K562 (cell line): ENCODE measurements around the gene IRX6. TPM values are rescaled to one million over a fixed set of nuclear protein-coding genes. Genes with fewer than 3 reads are reported as not detected.

Experiments
- ATAC-seq: fragments of 200-7000 bp; cut with Tn5 transposase; 3 replicates; pipeline ENCODE4 v1.9.1; 2020; ENCODE audit warnings: moderate library complexity
- BruUV-seq: library from RNA; stranded (reverse); fragments of 400-500 nt; replicated peaks from 2 replicates; lab custom pipeline; 2021; lab: Mats Ljungman, UMichigan
- CTCF ChIA-PET: fragments of 300-600 bp; formaldehyde crosslinking; extraction: SDS; loops from one replicate; lab custom pipeline; 2021; ENCODE audit warnings: low intra/inter-chr PET ratio; lab: Yijun Ruan, JAX
- POLR2A ChIA-PET: fragments of 300-600, 350-650 bp; sonication (Branson Sonifier 250); formaldehyde crosslinking; extraction: SDS; loops from one replicate; lab custom pipeline; 2021; ENCODE audit warnings: antibody characterized with exemption, inconsistent platforms; lab: Yijun Ruan, JAX
- DNase-seq, 4 experiments: peaks; one replicate each; pipeline versions ENCODE4 v3.0.0 to v3.0.0-alpha.2; 2011 to 2018; ENCODE audit warnings: low spot score in 3 of 4, mixed read lengths in 3 of 4; ENCODE audit errors: extremely low read depth in 1 of 4
- FAIRE-seq: peaks from 2 replicates; lab custom pipeline; 2011; peaks lifted over from hg19 to GRCh38; lab: Jason Lieb, UNC
- H2AFZ ChIP-seq: 2 replicates; pipeline ENCODE4 v1.6.0; 2011; ENCODE audit warnings: low read depth, low read length, control low read depth, inconsistent platforms
- H3K27ac ChIP-seq: fragments of 200-600 bp; 3 replicates; pipeline ENCODE4 v1.8.0; 2011; ENCODE audit warnings: low read depth, mild to moderate bottlenecking, control low read depth, inconsistent platforms, low read length, moderate library complexity, mixed read lengths; ENCODE audit errors: extremely low read depth
- H3K27me3 ChIP-seq, 2 experiments: fragments of 300-600 bp in 1 of 2; 2 replicates in 1 of 2; 3 replicates in 1 of 2; pipeline versions ENCODE4 v1.6.0 to v1.8.0; 2011; ENCODE audit warnings: inconsistent platforms in 2 of 2, low read length in 2 of 2, mild to moderate bottlenecking in 1 of 2, mixed read lengths in 1 of 2, moderate library complexity in 1 of 2; ENCODE audit not compliant: control insufficient read depth in 2 of 2, insufficient read depth in 2 of 2
- H3K36me3 ChIP-seq: fragments of 300-600 bp; 3 replicates; pipeline ENCODE4 v1.8.0; 2011; ENCODE audit warnings: mild to moderate bottlenecking, low read length, inconsistent platforms; ENCODE audit not compliant: control insufficient read depth, insufficient read depth
- H3K4me1 ChIP-seq, 2 experiments: fragments of 200-600 bp in 1 of 2; replicated peaks in 1 of 2; 2 replicates in 1 of 2; 3 replicates in 1 of 2; pipeline versions ENCODE4 v1.5.1 to v1.8.0; 2011; ENCODE audit warnings: inconsistent platforms in 2 of 2, low read length in 2 of 2, mild to moderate bottlenecking in 1 of 2, mixed read lengths in 1 of 2, moderate library complexity in 1 of 2; ENCODE audit not compliant: control insufficient read depth in 2 of 2, insufficient read depth in 2 of 2
- H3K4me2 ChIP-seq: 2 replicates; pipeline ENCODE4 v1.6.1; 2011; ENCODE audit warnings: low read length, control low read depth, inconsistent platforms, mixed read lengths; ENCODE audit not compliant: insufficient read depth
- H3K4me3 ChIP-seq: fragments of 200-600 bp; sonication (generic), shearing (Covaris generic); 2 replicates; pipeline ENCODE4 v1.5.1; 2016; ENCODE audit warnings: control low read depth, inconsistent platforms
- H3K79me2 ChIP-seq: fragments of 200-600 bp; 3 replicates; pipeline ENCODE4 v1.8.0; 2011; ENCODE audit warnings: low read length, inconsistent platforms; ENCODE audit not compliant: control insufficient read depth, insufficient read depth
- H3K9ac ChIP-seq, 2 experiments: 2 replicates each; pipeline versions ENCODE4 v1.6.0 to v1.6.1; 2011; ENCODE audit warnings: low read depth in 2 of 2, low read length in 2 of 2, control low read depth in 1 of 2, inconsistent platforms in 1 of 2, mild to moderate bottlenecking in 1 of 2, mixed read lengths in 1 of 2; ENCODE audit not compliant: insufficient read depth in 1 of 2
- H3K9me1 ChIP-seq: one replicate; pipeline ENCODE4 v1.6.0; 2011; ENCODE audit warnings: inconsistent platforms, mild to moderate bottlenecking, low read length, moderate library complexity; ENCODE audit not compliant: control insufficient read depth, insufficient read depth
- H3K9me3 ChIP-seq: replicated peaks from 2 replicates; pipeline ENCODE4 v1.5.1; 2011; ENCODE audit warnings: low read depth, low read length, inconsistent platforms; ENCODE audit not compliant: control insufficient read depth, insufficient read depth
- H4K20me1 ChIP-seq: replicated peaks from 2 replicates; pipeline ENCODE4 v1.6.1; 2011; ENCODE audit warnings: low read length, inconsistent platforms, mixed read lengths; ENCODE audit not compliant: control insufficient read depth, insufficient read depth
- C11orf30 ChIP-seq: fragments of 450-650 bp; IDR thresholded peaks from 2 replicates; pipeline ENCODE4 v1.6.1; 2016; ENCODE audit warnings: low read depth, mild to moderate bottlenecking
- CBX5 ChIP-seq: IDR thresholded peaks from 2 replicates; pipeline ENCODE4 v1.6.1; 2014; ENCODE audit warnings: low read depth, borderline replicate concordance
- COPS2 ChIP-seq: fragments of 450-650 bp; conservative IDR thresholded peaks from 2 replicates; pipeline ENCODE4 v1.6.1; 2016; ENCODE audit warnings: mild to moderate bottlenecking, moderate library complexity
- GATAD2A ChIP-seq: fragments of 450-650 bp; IDR thresholded peaks from 2 replicates; pipeline ENCODE4 v1.6.1; 2017
- MAFF ChIP-seq: IDR thresholded peaks from 2 replicates; pipeline ENCODE4 v1.6.1; 2012; ENCODE audit warnings: low read length, improper control_type of control experiment
- MAFG ChIP-seq: fragments of 450-650 bp; conservative IDR thresholded peaks from 2 replicates; pipeline ENCODE4 v1.6.1; 2016; ENCODE audit warnings: missing genetic modification characterization, missing compliant biosample characterization
- MAFK ChIP-seq: IDR thresholded peaks from 2 replicates; pipeline ENCODE4 v1.6.1; 2011; ENCODE audit warnings: low read length, improper control_type of control experiment
- MXD1 ChIP-seq: fragments of 250-450 bp; sonication (Bioruptor Pico); IDR thresholded peaks from 2 replicates; pipeline ENCODE4 v1.8.0; 2021; ENCODE audit warnings: borderline replicate concordance, mild to moderate bottlenecking, moderate library complexity; ENCODE audit not compliant: poor library complexity, severe bottlenecking
- TFAP4 ChIP-seq: sonication (generic); formaldehyde crosslinking; IDR thresholded peaks from 2 replicates; pipeline ENCODE4 v1.8.0; 2022; ENCODE audit warnings: missing genetic modification reagents, mild to moderate bottlenecking, moderate library complexity, borderline replicate concordance
- THRAP3 ChIP-seq: fragments of 450-650 bp; IDR thresholded peaks from 2 replicates; pipeline ENCODE4 v1.6.1; 2016; ENCODE audit warnings: mild to moderate bottlenecking, inconsistent platforms, borderline replicate concordance
- ZNF316 ChIP-seq: fragments of 450-650 bp; IDR thresholded peaks from 2 replicates; pipeline ENCODE4 v1.6.1; 2016
- WGBS: fragments of 100-300 bp; shearing (Covaris generic); methylation state at CpG from one replicate; pipeline ENCODE4 v1.1.6; 2016; ENCODE audit warnings: low coverage, mixed read lengths; ENCODE audit not compliant: insufficient coverage; ENCODE audit errors: missing lambda C conversion rate; 5-methylcytosine and 5-hydroxymethylcytosine counted together
- in situ Hi-C: fragments of 300-500 bp; cut with MboI; formaldehyde crosslinking; loops from 4 replicates; pipeline ENCODE4 v1.15.0; 2018; ENCODE audit warnings: inconsistent platforms, mixed read lengths
- intact Hi-C: fragments of 100-400 bp; cut with micrococcal nuclease; formaldehyde crosslinking; loops from 2 replicates; pipeline ENCODE4 v1.14.2; 2022
- polyA plus RNA-seq, 8 experiments: library from polyadenylated mRNA; depleted of rRNA in 4 of 8; stranded (reverse) in 5 of 8; unstranded in 3 of 8; fragments of >200 nt; fragmentation: Nextera tagmentation in 2 of 8; fragmentation: Illumina TruSeq in 1 of 8; extraction: Ambion mirVana in 2 of 8; extraction: Trizol in 1 of 8; gene quantifications; 2 replicates each; pipeline versions ENCODE4 v1.2.1 to v1.2.3, GENCODE V29; 2011 to 2014; ENCODE audit warnings: inconsistent platforms in 1 of 8, missing spikeins in 1 of 8
- total RNA-seq, 7 experiments: library from RNA; depleted of rRNA in 6 of 7; stranded (reverse); fragments of >200 nt in 6 of 7; fragmentation: Illumina TruSeq in 2 of 7; extraction: Trizol in 2 of 7; gene quantifications; 2 replicates each; pipeline versions ENCODE4 v1.2.1 to v1.2.3, GENCODE V29; 2011 to 2021; ENCODE audit warnings: low replicate concordance in 1 of 7

IRX6 gene
- total and polyA plus RNA-seq, 9 of the 15 experiments (the other 6 are each of a cell fraction or from before 2014, with no cell fraction given) = 0.07 to 0.29 (median 0.14) TPM; not detected in 4

- 0% methylated on average over 2 of the region's 2 CpGs for WGBS
- ATAC-seq (no peak), FAIRE-seq (no peak), DNase-seq (no peak)
- peak; percentile 52 for TF ChIP-seq MAFK
- TF ChIP-seq C11orf30 = peak; percentile 61; the same call in 1 of the 2 replicates
- peak; percentile 67 for TF ChIP-seq MAFF
- no peak for TF ChIP-seq TFAP4 (CRISPR knock-in tag)
- TF ChIP-seq CBX5 = no peak
- TF ChIP-seq GATAD2A = no peak
- peak; percentile 52 for TF ChIP-seq MAFG (tag)
- no peak for TF ChIP-seq COPS2
- peak; percentile 59; the same call in 1 of the 2 replicates for TF ChIP-seq ZNF316
- no peak for TF ChIP-seq MXD1 (CRISPR knock-in tag)
- no peak for TF ChIP-seq THRAP3
- ChIA-PET CTCF (no interaction called here), POLR2A (interaction anchor here (0.6 kb wide), 1 partner anchor 196 kb away, joined by 3 read pairs; no protein-coding TSS in a partner anchor)
- Histone ChIP-seq H3K4me3 (no peak overlapping the region), H3K36me3 (no peaks in the 10 kb centered on the region), H3K79me2 (no peaks in the 10 kb centered on the region), H3K27me3 (peaks cover 3 to 18% of the 10 kb centered on the region in 2 experiments; a peak in 3 of 5 replicates), H2AFZ (no peak overlapping the region), H3K9me3 (no peaks in the 10 kb centered on the region), H3K9me1 (no peaks in the 10 kb centered on the region), H3K4me2 (no peak overlapping the region), H4K20me1 (no peaks in the 10 kb centered on the region), H3K4me1 (peaks cover 0 to 6% of the 10 kb centered on the region in 2 experiments; a peak in 1 of 5 replicates), H3K9ac (no peak overlapping the region), H3K27ac (no peak overlapping the region)
- no TSS peak for BruUV-seq
- in situ Hi-C loops = no loop called here
- intact Hi-C loops = no loop called here
These were observed 1.7 kb upstream of the IRX6 start for GRCh38 chr16:55322327-55322726.
